Activated CD8-positive, alpha-beta memory T cell treated with anti-CD3 and anti-CD28 coated beads, Interleukin-2, amount 50 U/mL, for 1 hour (primary cell): Measurements from ENCODE around the gene AADACL4.
"Not testable (repeated sequence)": the region's sequence is repeated elsewhere in the genome, so short reads cannot be mapped to it uniquely, and the experiment has no call there.

ENCODE experiments used
- DNase-seq: peaks from one replicate; pipeline ENCODE4 v3.0.0-alpha.2; 2020; ENCODE audit errors: extremely low read depth

Gene AADACL4

DNA sequence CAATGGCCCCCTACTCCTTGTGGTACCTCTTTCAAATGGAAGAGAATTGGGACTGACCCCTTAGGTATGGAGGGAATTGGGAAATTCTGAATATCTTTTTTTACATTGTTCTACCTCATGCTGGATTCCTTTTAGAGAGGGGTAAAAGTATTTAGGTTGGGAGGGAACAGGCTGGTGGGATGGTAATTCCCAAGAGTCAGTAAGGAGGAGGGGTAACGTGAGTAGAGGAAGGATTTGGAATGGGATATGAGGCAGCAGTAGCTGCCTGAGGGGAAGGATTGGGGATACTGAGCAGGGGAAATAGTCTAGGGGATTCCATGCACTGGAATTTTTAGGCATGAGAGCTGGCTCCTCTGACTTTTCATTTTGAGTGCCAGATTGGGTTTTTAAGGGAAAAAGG lies 68.2 kb downstream of the AADACL4 start:
- DNase-seq, result no peak

DNA sequence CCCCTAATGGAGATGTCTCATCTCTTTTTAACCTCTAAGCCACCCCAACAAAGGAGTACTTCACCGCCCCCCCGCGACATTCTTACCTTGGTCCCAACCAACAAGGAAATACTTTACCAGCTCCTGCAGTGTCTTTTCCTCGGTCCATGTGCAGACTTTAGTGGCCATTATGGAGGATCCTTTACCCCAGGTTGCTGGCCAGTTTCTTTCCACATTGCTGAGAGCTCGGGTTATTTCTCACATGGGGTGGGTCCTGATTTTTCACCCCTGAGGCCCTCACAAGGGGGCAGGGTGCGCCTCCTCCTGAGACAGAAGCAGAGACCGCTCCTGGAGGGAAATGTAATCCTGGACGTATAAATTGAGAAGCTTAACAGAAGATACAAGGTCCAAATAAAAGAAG lies 69.0 kb downstream of the AADACL4 start:
- DNase-seq, result no peak

DNA sequence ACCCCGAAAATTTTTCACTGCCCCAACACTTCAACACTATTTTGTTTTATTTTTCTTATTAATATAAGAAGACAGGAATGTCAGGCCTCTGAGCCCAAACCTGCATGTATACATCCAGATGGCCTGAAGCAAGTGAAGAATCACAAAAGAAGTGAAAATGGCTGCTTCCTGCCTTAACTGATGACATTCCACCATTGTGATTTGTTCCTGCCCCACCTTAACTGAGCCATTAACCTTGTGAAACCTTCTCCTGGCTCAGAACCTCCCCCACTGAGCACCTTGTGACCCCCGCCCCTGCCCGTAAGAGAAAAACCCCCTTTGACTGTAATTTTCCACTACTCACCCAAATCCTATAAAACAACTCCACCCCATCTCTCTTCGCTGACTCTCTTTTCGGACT lies 69.8 kb downstream of the AADACL4 start:
- DNase-seq, result not testable (repeated sequence)

DNA sequence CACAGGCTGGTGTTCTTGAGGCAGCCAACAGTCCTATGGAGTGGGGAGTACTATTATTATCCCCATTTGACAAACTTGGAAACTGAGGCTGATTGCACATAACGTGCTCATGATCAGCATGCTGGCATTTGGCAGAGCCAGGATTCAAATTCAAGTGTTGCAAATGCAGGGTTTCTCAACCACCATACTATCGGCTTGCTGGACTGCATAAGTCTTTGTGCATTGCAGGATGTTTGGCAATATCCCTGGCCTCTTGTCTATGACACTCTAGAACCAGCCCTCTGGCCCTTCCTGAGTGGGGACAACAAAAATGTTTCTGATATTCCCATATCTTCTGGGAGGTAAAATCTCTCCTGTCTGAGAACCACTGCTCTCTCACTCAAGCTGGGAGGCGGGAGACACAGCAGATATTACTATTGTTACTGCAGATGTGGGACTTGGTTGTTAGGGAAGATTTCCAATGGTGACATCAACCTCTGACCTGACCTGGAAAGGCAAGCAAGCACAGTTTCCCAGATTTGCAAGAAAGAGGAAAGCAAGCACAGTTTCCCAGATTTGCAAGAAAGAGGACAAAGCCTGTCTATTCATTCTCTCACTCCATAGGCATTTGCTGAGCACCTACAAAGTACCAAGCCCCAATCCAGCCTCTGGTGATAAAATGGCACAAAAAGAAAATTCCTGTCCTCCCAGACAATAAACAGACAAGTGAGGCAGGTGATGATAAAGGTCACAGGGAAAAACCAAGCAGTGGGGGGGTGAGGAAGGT lies 71.0 kb downstream of the AADACL4 start:
- DNase-seq, result no peak

DNA sequence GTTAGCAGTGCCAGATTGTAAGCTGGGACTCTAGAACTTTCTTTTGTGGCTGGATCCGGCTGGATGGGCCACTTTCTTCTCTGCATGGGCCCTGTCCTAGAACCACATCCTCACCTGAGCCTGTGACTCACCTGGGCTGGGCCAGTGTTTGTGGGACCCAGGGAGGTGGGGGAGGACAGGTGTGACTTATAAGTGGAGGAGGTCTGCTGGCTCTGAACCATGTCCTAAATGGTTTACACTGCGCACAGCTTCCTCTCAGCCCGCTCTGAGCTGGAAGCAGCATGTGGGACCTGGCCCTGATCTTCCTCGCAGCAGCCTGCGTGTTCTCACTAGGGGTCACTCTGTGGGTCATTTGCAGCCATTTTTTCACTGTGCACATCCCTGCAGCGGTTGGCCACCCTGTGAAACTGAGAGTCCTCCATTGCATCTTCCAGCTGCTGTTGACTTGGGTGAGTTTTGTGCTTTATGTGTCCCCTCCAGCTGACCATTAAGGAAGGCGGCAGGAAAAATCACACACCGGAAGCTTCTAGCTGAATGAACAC lies 72.1 kb downstream of the AADACL4 start, which contains the start of gene AADACL3:
Gene AADACL3, plus strand, starts transcription at position 215 of the 542 bp plus-strand sequence. Its CDS starts 67 bp downstream, at position 282.
- no peak for DNase-seq
